Spleen (tissue), 7 donors: ENCODE results near the gene PTPRZ1.

Experiments
- POLR2A ChIP-seq, 3 donors: fragments of 450-650 bp; IDR thresholded peaks; one replicate each; pipeline ENCODE4 v1.5.1; 2017; ENCODE audit warnings: antibody characterized with exemption in 3 of 3, mild to moderate bottlenecking in 1 of 3
- TF ChIP-seq, protein P1 (sequence below), 11 experiments: fragments of 200-600 bp in 7 of 11; fragments of 450-650 bp in 4 of 11; sonication (generic) in 4 of 11; IDR thresholded peaks in 8 of 11; conservative IDR thresholded peaks in 3 of 11; 1 replicate in 7 of 11; 2 replicates in 4 of 11; pipeline versions ENCODE4 v1.4.0 to v1.8.0; 2016 to 2021; ENCODE audit warnings: antibody characterized with exemption in 11 of 11, inconsistent platforms in 4 of 11, mild to moderate bottlenecking in 1 of 11
- donor health status: DM: no; HTN: no; CAD: no; lungs with moderate emphysema.
- donor health status: DM: no; HTN: no; CAD: no.
- donor health status: DM: no; HTN: no; CAD: no.

DNA sequence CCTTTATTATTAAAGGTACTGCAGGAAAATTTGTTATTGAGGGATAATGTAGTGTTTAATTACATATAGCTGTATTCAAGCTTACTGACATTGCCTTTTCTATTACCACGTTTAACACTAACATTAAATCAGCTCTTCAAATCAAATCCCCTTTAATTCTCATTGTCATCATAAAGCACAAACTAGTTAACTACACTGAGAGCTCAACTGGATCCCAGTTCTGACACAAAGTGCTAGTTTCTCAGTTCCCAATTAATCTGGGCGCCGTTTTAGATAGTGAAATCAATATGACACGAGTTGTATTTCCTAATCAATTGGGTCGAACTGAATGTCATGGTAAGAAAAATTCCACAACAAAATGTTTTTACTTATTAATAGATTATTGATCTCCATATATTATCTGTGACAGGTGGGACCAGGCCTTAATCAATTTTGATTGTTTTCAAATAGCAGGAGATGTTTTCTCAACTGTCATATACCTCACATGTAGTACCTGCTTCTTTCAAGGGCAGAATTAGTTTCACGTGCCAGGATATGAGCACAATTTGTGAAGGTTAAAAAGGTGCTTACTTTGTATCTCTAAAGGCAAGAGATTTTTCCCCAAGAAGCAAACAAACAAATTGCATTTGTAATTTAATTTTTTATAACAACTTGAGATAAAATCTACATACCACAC, 200.1 kb downstream of the PTPRZ1 start:
- TF ChIP-seq POLR2A (IDR thresholded peaks at IDR 0.05) = no peak
- TF ChIP-seq, protein P1, sequence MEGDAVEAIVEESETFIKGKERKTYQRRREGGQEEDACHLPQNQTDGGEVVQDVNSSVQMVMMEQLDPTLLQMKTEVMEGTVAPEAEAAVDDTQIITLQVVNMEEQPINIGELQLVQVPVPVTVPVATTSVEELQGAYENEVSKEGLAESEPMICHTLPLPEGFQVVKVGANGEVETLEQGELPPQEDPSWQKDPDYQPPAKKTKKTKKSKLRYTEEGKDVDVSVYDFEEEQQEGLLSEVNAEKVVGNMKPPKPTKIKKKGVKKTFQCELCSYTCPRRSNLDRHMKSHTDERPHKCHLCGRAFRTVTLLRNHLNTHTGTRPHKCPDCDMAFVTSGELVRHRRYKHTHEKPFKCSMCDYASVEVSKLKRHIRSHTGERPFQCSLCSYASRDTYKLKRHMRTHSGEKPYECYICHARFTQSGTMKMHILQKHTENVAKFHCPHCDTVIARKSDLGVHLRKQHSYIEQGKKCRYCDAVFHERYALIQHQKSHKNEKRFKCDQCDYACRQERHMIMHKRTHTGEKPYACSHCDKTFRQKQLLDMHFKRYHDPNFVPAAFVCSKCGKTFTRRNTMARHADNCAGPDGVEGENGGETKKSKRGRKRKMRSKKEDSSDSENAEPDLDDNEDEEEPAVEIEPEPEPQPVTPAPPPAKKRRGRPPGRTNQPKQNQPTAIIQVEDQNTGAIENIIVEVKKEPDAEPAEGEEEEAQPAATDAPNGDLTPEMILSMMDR (IDR thresholded peaks at IDR 0.05 in 8 of 11, conservative IDR thresholded peaks at IDR 0.05 in 3 of 11) = no peak
